Stimulated activated CD4-positive, alpha-beta T cell treated with anti-CD3 and anti-CD28 coated beads, Interleukin-15, amount 100 ng/mL, for 1 hour (primary cell): Measurements from ENCODE around the gene PLCB4.

Source experiments
- DNase-seq, 2 donors: peaks; one replicate each; pipeline ENCODE4 v3.0.0-alpha.2; 2020; ENCODE audit warnings: low read depth in 1 of 2, low spot score in 1 of 2

The PLCB4 gene

GRCh38 chr20:9392892-9393857 is 324.3 kb downstream of the PLCB4 start:
- DNase-seq: no peak

- DNase-seq: no peak
These were observed 327.1 kb downstream of the PLCB4 start for GRCh38 chr20:9395971-9396370.

- DNase-seq: no peak
These were observed 329.0 kb downstream of the PLCB4 start for GRCh38 chr20:9397928-9398327.

- DNase-seq: no peak
These were observed 330.0 kb downstream of the PLCB4 start for GRCh38 chr20:9398882-9399281.

- no peak for DNase-seq
These were observed 330.4 kb downstream of the PLCB4 start for GRCh38 chr20:9399322-9399721.

GRCh38 chr20:9400171-9401025 is 331.5 kb downstream of the PLCB4 start:
- no peak for DNase-seq

GRCh38 chr20:9401371-9401770 is 332.5 kb downstream of the PLCB4 start:
- no peak for DNase-seq

- no peak for DNase-seq
These were observed 333.3 kb downstream of the PLCB4 start for GRCh38 chr20:9402141-9402540.

- DNase-seq: no peak
These were observed 333.7 kb downstream of the PLCB4 start for GRCh38 chr20:9402546-9402945.

GRCh38 chr20:9403448-9403847 is 334.6 kb downstream of the PLCB4 start:
- no peak for DNase-seq

GRCh38 chr20:9407805-9408421 is 339.0 kb downstream of the PLCB4 start:
- DNase-seq: no peak

GRCh38 chr20:9408422-9409300 is 339.8 kb downstream of the PLCB4 start:
- DNase-seq: no peak

- DNase-seq: no peak
These were observed 340.5 kb downstream of the PLCB4 start for GRCh38 chr20:9409352-9409751.

GRCh38 chr20:9409981-9410380 is 341.1 kb downstream of the PLCB4 start:
- DNase-seq: no peak

GRCh38 chr20:9411833-9412232 is 342.9 kb downstream of the PLCB4 start:
- DNase-seq: no peak

- DNase-seq: no peak
These were observed 343.4 kb downstream of the PLCB4 start for GRCh38 chr20:9412309-9412708.

GRCh38 chr20:9413001-9413400 is 344.1 kb downstream of the PLCB4 start:
- no peak for DNase-seq

GRCh38 chr20:9415426-9415825 is 346.5 kb downstream of the PLCB4 start:
- no peak for DNase-seq

GRCh38 chr20:9416421-9416820 is 347.5 kb downstream of the PLCB4 start:
- no peak for DNase-seq

GRCh38 chr20:9417665-9418064 is 348.8 kb downstream of the PLCB4 start:
- no peak for DNase-seq
